ENCODE results near the gene FOXA2.
"Not testable (repeated sequence)": the region's sequence is repeated elsewhere in the genome, so short reads cannot be mapped to it uniquely, and the experiment has no call there.

The FOXA2 gene

DNA sequence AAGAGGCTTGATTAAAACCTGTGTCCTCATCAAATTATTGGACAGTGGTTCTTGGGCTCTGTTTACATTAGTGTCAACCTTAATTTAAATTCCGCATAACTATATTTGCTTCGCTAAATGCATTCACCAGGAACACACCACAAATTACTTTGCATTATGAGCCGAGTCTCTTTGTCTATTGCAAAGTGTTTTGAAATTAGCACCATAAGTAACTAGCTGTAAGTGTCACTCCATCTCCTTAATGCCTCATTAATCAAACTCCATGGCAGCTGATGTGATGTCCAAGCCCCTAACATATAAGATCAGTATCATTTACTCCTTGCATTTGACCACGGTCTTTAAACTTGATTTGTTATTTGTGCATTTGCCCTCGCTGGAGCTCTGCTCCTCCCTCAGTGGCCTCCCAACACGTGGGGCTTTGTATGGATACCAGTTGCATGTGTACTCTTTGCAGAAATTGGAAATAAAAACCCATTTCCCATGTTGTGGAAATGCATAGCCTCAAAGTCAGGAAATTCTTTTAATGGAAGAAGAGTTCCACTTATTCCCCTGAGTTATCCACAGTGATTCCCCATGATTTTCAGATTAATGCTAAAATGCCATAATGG lies 24.6 kb downstream of the FOXA2 start:
- Histone ChIP-seq H3K27me3 (ENCODE audit: insufficient read depth, insufficient read length) (peaks cover 86% of the 10 kb centered on the region), H3K9me3 (ENCODE audit: insufficient read depth, low read length) (no peaks in the 10 kb centered on the region), H3K4me3 (ENCODE audit: insufficient read length, low read depth) (no peak overlapping the region), H3K36me3 (ENCODE audit: insufficient read depth, insufficient read length, low read length) (no peaks in the 10 kb centered on the region), H3K4me1 (ENCODE audit: insufficient read depth, insufficient read length) (no peaks in the 10 kb centered on the region), H3K9ac (ENCODE audit: insufficient read length, low read depth) (no peak overlapping the region)
- TF ChIP-seq ZNF274 (IDR thresholded peaks at IDR 0.05; ENCODE audit: low read depth, low read length), result no peak
- no peak for TF ChIP-seq YY1 (IDR thresholded peaks at IDR 0.05; ENCODE audit: insufficient read depth, insufficient read length)
- TF ChIP-seq SUZ12 (IDR thresholded peaks at IDR 0.05; ENCODE audit: extremely low read depth, insufficient read depth, insufficient read length), result no peak
- DNase-seq (ENCODE audit: low read depth, low spot score), result no peak

DNA sequence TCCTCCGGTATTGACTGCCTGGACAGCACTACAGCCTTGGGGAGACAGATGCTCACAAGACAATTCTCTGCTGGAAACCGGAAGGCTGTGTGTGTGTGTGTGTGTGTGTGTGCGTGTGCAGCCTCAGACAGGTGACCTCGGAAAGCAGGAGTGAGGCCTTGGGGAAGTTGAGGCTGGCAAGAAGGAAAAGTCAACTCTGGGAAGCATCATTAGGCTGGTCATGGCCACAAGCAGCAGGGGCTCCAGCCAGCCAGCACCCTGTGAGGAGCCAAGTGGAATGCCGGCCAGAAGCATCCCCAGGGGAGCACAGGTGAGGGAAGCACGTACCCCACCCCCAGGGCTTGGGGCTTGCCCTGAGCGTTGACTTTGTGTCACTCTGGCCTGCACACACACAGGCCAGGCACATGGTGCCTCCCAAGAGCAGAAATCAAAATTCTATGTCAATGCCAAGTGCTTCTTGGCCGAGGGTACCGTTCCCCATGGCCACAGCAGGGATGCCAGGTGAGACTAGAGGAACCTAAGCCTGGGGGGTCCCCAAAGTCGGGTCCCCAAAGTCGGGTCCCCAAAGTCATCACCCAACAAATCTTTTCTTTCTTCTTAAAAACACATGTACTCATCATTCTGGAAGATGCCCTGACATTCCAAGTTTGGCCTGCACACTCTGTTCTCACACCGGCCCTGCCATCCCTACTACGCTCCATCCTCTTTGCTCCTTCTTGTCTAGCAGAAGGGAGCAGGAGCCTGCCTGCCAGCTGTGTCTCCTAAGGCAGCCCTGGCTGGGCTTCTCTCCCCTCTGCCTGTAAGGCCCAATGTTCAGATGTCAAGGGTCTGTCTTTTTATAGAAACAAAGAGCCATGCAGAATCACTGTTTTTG lies 26.7 kb downstream of the FOXA2 start:
- H3K4me3 ChIP-seq (ENCODE audit: insufficient read length, low read depth), result no peak overlapping the region
- TF ChIP-seq YY1 (IDR thresholded peaks at IDR 0.05; ENCODE audit: insufficient read depth, insufficient read length) (no peak), ZNF274 (IDR thresholded peaks at IDR 0.05; ENCODE audit: low read depth, low read length) (no peak), SUZ12 (IDR thresholded peaks at IDR 0.05; ENCODE audit: extremely low read depth, insufficient read depth, insufficient read length) (no peak)
- H3K4me1 ChIP-seq (ENCODE audit: insufficient read depth, insufficient read length), result no peaks in the 10 kb centered on the region
- no peak overlapping the region for H3K9ac ChIP-seq (ENCODE audit: insufficient read length, low read depth)
- no peaks in the 10 kb centered on the region for H3K9me3 ChIP-seq (ENCODE audit: insufficient read depth, low read length)
- H3K27me3 ChIP-seq (ENCODE audit: insufficient read depth, insufficient read length), result peaks cover 67% of the 10 kb centered on the region
- H3K36me3 ChIP-seq (ENCODE audit: insufficient read depth, insufficient read length, low read length), result no peaks in the 10 kb centered on the region
- DNase-seq (ENCODE audit: low read depth, low spot score), result no peak

DNA sequence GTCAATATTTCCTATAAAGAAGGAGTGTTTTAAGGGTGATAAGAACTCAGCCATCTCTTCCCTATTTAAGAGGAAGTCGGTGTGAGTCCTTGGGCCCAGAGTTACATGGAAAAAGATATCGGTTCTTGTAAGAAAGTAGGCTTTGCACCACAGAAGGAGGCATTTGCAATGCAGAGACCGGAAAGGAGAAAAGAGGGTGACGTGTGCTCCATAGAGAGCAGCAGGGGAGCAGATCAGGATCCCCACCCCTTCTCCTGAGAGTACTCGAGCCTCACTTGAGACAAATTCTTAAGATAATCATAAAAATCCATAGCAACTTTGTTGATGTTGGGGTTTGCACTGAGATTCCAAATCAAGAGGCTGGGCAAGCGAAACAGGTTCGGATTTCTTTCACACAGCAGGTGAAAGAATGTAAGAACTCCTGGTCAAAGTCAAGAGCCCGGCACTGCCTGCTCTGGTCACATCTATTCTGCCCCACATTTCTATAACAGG lies 27.8 kb downstream of the FOXA2 start:
- no peaks in the 10 kb centered on the region for H3K36me3 ChIP-seq (ENCODE audit: insufficient read depth, insufficient read length, low read length)
- no peaks in the 10 kb centered on the region for H3K4me1 ChIP-seq (ENCODE audit: insufficient read depth, insufficient read length)
- no peak overlapping the region for H3K4me3 ChIP-seq (ENCODE audit: insufficient read length, low read depth)
- H3K9me3 ChIP-seq (ENCODE audit: insufficient read depth, low read length), result no peaks in the 10 kb centered on the region
- DNase-seq (ENCODE audit: low read depth, low spot score), result no peak
- peaks cover 56% of the 10 kb centered on the region for H3K27me3 ChIP-seq (ENCODE audit: insufficient read depth, insufficient read length)
- TF ChIP-seq ZNF274 (IDR thresholded peaks at IDR 0.05; ENCODE audit: low read depth, low read length), result no peak
- no peak for TF ChIP-seq YY1 (IDR thresholded peaks at IDR 0.05; ENCODE audit: insufficient read depth, insufficient read length)
- no peak for TF ChIP-seq SUZ12 (IDR thresholded peaks at IDR 0.05; ENCODE audit: extremely low read depth, insufficient read depth, insufficient read length)
- no peak overlapping the region for H3K9ac ChIP-seq (ENCODE audit: insufficient read length, low read depth)

DNA sequence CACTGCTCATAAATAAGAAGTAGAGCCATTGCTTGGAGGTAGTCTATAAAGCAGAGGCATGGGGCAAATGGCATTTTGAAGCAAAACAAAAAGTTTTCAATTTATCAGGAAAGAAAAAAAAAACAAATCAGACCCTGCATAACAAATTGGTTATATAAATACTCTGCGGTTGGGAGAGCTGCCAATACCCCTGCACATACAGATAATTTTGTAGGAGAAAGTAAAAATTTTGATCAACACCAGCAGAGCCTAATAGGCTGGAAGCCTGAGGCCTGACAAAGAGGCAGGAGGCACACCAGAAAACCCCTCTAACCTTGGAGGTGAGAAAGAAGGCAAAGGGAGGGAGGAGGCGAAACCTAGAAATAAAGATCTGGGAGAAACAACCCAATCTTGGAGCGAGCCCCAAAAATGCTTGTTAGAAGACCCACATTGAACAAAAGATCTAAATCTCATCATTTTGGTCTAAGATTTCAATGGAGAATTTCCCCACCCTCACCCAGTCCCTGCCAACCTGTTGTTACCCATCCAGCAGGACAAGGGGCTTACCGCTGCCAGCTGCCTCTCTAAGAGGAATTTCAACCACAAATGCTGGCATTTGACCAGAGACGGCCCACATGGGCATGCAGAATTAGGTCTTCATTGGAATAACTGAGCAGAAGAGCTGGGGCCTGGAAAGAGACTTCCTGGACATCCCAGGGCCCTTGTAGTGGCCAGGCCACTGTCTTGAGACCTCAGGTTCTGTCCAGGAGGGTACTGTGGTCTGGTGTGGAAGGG lies 28.4 kb downstream of the FOXA2 start:
- Histone ChIP-seq H3K36me3 (ENCODE audit: insufficient read depth, insufficient read length, low read length) (no peaks in the 10 kb centered on the region), H3K9ac (ENCODE audit: insufficient read length, low read depth) (no peak overlapping the region), H3K27me3 (ENCODE audit: insufficient read depth, insufficient read length) (peaks cover 50% of the 10 kb centered on the region), H3K4me3 (ENCODE audit: insufficient read length, low read depth) (no peak overlapping the region), H3K9me3 (ENCODE audit: insufficient read depth, low read length) (no peaks in the 10 kb centered on the region), H3K4me1 (ENCODE audit: insufficient read depth, insufficient read length) (no peaks in the 10 kb centered on the region)
- no peak for DNase-seq (ENCODE audit: low read depth, low spot score)
- TF ChIP-seq ZNF274 (IDR thresholded peaks at IDR 0.05; ENCODE audit: low read depth, low read length), result no peak
- TF ChIP-seq SUZ12 (IDR thresholded peaks at IDR 0.05; ENCODE audit: extremely low read depth, insufficient read depth, insufficient read length), result no peak
- no peak for TF ChIP-seq YY1 (IDR thresholded peaks at IDR 0.05; ENCODE audit: insufficient read depth, insufficient read length)

DNA sequence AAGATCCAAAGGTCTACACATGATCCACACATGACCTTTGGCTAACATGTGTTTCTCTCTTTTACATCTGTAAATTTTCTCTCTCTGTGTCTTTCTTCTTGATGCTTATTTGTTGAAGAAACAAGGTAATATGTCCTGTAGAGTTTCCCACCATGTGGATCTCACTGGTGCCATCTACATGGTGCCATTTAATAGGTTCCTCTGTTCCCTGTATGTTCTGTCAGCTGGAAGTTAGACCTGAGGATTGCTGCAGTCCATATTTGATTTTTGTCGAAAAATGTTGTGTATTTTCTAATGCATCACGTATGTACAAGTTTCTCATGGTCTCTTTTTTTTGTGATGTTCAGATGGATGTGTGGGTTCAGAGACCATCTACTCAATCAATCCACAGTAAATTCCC lies 30.0 kb downstream of the FOXA2 start:
- Histone ChIP-seq H3K4me1 (ENCODE audit: insufficient read depth, insufficient read length) (no peaks in the 10 kb centered on the region), H3K36me3 (ENCODE audit: insufficient read depth, insufficient read length, low read length) (no peaks in the 10 kb centered on the region), H3K4me3 (ENCODE audit: insufficient read length, low read depth) (no peak overlapping the region), H3K27me3 (ENCODE audit: insufficient read depth, insufficient read length) (peaks cover 34% of the 10 kb centered on the region), H3K9ac (ENCODE audit: insufficient read length, low read depth) (no peak overlapping the region), H3K9me3 (ENCODE audit: insufficient read depth, low read length) (peaks cover 3% of the 10 kb centered on the region; the same call in 1 of the 2 replicates)
- DNase-seq (ENCODE audit: low read depth, low spot score), result no peak
- TF ChIP-seq SUZ12 (IDR thresholded peaks at IDR 0.05; ENCODE audit: extremely low read depth, insufficient read depth, insufficient read length) (no peak), YY1 (IDR thresholded peaks at IDR 0.05; ENCODE audit: insufficient read depth, insufficient read length) (no peak), ZNF274 (IDR thresholded peaks at IDR 0.05; ENCODE audit: low read depth, low read length) (no peak)

DNA sequence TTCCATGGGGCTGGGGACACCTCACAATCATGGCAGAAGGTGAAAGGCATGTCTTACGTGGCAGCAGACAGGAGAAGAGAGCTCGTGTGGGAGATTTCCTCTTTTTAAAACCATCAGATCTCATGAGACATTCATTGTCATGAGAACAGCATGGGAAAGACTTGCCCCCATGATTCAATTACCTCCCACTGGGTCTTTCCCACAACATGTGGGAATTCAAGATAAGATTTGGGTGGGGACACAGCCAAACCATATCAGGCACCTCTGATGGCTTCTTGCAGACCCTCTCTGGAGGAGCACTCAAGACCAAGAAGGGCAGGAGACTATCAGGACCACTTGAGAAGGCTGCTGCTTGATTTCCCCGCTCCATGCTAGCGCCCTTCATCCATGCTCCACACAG lies 33.9 kb downstream of the FOXA2 start:
- not testable (repeated sequence) for H3K4me3 ChIP-seq (ENCODE audit: insufficient read length, low read depth); DNase-seq (ENCODE audit: low read depth, low spot score); H3K4me1 ChIP-seq (ENCODE audit: insufficient read depth, insufficient read length); H3K9ac ChIP-seq (ENCODE audit: insufficient read length, low read depth); H3K36me3 ChIP-seq (ENCODE audit: insufficient read depth, insufficient read length, low read length); H3K27me3 ChIP-seq (ENCODE audit: insufficient read depth, insufficient read length)
- peaks cover 11% of the 10 kb centered on the region; the same call in 1 of the 2 replicates for H3K9me3 ChIP-seq (ENCODE audit: insufficient read depth, low read length)

DNA sequence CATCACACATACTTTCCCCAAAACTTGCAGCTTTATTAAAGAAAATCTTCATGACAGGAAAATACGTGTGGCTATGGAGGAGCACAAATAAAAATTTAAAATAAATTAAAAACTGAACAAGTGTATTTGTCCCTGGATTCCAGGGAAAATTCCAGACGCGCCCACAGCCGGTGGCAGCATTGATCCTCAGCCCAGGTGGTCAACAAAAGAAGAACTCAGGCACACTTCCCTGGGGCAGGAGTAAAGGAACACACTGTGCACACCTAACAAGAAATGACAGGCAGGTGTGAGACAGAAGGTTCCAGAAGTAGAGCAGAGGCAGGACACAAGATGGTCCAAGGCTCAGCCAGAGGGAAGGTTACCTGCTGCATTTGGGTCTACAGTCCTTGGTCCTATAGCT lies 36.3 kb downstream of the FOXA2 start:
- H3K9me3 ChIP-seq (ENCODE audit: insufficient read depth, low read length), result peaks cover 11% of the 10 kb centered on the region; the same call in 1 of the 2 replicates
- no peaks in the 10 kb centered on the region for H3K4me1 ChIP-seq (ENCODE audit: insufficient read depth, insufficient read length)
- no peaks in the 10 kb centered on the region for H3K27me3 ChIP-seq (ENCODE audit: insufficient read depth, insufficient read length)
- no peaks in the 10 kb centered on the region for H3K36me3 ChIP-seq (ENCODE audit: insufficient read depth, insufficient read length, low read length)
- H3K4me3 ChIP-seq (ENCODE audit: insufficient read length, low read depth), result no peak overlapping the region
- no peak for TF ChIP-seq ZNF274 (IDR thresholded peaks at IDR 0.05; ENCODE audit: low read depth, low read length)
- no peak overlapping the region for H3K9ac ChIP-seq (ENCODE audit: insufficient read length, low read depth)
- DNase-seq (ENCODE audit: low read depth, low spot score), result no peak

Data from NT2/D1 (cell line).